CD4-positive, alpha-beta T cell (primary cell): ENCODE results near the gene WWOX. TPM values are rescaled to one million over a fixed set of nuclear protein-coding genes. Genes with fewer than 3 reads are reported as not detected.

Experiments used
- ATAC-seq: fragments of 200-7000 bp; cut with Tn5 transposase; one replicate; pipeline ENCODE4 v1.10.0; 2022; ENCODE audit warnings: mild to moderate bottlenecking; ENCODE audit not compliant: poor library complexity
- CTCF ChIA-PET: fragments of 350-600 bp; sonication (Branson Sonifier 250); formaldehyde crosslinking; loops from one replicate; lab custom pipeline; 2021; ENCODE audit warnings: antibody characterized with exemption, inconsistent platforms; lab: Charles Lee
- POLR2A ChIA-PET: fragments of 350-600 bp; sonication (Branson Sonifier 250); formaldehyde crosslinking; loops from one replicate; lab custom pipeline; 2021; ENCODE audit warnings: antibody characterized with exemption, inconsistent platforms; lab: Charles Lee
- DNase-seq, 14 experiments: peaks; one replicate each; pipeline ENCODE4 v3.0.0-alpha.2; 2013 to 2020; ENCODE audit warnings: mixed read lengths in 2 of 14
- H3K27ac ChIP-seq, 2 donors: one replicate each; pipeline versions ENCODE4 v1.5.1 to v1.7.0; 2013; ENCODE audit warnings: low read length in 2 of 2, low read depth in 1 of 2, mild to moderate bottlenecking in 1 of 2
- H3K27me3 ChIP-seq, 2 experiments: 1 replicate in 1 of 2; 2 replicates in 1 of 2; pipeline versions ENCODE4 v1.6.1 to v1.7.0; 2013; ENCODE audit warnings: low read length in 2 of 2, control low read depth in 1 of 2, mild to moderate bottlenecking in 1 of 2, moderate library complexity in 1 of 2; ENCODE audit not compliant: insufficient read depth in 2 of 2, control insufficient read depth in 1 of 2
- H3K36me3 ChIP-seq: one replicate; pipeline ENCODE4 v1.6.1; 2013; ENCODE audit warnings: low read length, control low read depth; ENCODE audit not compliant: insufficient read depth
- H3K4me1 ChIP-seq: one replicate; pipeline ENCODE4 v1.6.1; 2013; ENCODE audit warnings: low read length, control low read depth; ENCODE audit not compliant: insufficient read depth
- H3K4me3 ChIP-seq: one replicate; pipeline ENCODE4 v1.5.1; 2013; ENCODE audit warnings: mild to moderate bottlenecking, low read length, moderate library complexity
- H3K9me3 ChIP-seq, 2 experiments: 1 replicate in 1 of 2; 2 replicates in 1 of 2; pipeline versions ENCODE4 v1.6.1 to v1.7.0; 2013; ENCODE audit warnings: low read length in 2 of 2, mild to moderate bottlenecking in 2 of 2, control low read depth in 1 of 2, moderate library complexity in 1 of 2; ENCODE audit not compliant: control insufficient read depth in 1 of 2, insufficient read depth in 1 of 2
- H3K27ac Mint-ChIP-seq: one replicate; pipeline ENCODE4 v1.8.0; 2020; ENCODE audit warnings: mixed read lengths
- H3K27me3 Mint-ChIP-seq: one replicate; pipeline ENCODE4 v1.8.0; 2021; ENCODE audit warnings: mixed read lengths
- H3K36me3 Mint-ChIP-seq: one replicate; pipeline ENCODE4 v1.8.0; 2021; ENCODE audit warnings: low read depth, mixed read lengths
- H3K4me1 Mint-ChIP-seq: one replicate; pipeline ENCODE4 v1.8.0; 2021; ENCODE audit warnings: low read depth, mixed read lengths
- H3K4me3 Mint-ChIP-seq: one replicate; pipeline ENCODE4 v1.8.0; 2020; ENCODE audit warnings: mild to moderate bottlenecking, mixed read lengths
- H3K9me3 Mint-ChIP-seq: one replicate; pipeline ENCODE4 v1.8.0; 2020; ENCODE audit warnings: mixed read lengths
- CTCF ChIP-seq: fragments of 200-600 bp; IDR thresholded peaks from one replicate; pipeline ENCODE4 v1.8.0; 2022; ENCODE audit warnings: antibody characterized with exemption, mild to moderate bottlenecking
- intact Hi-C, 2 experiments: fragments of 100-400 bp; cut with DNase I in 1 of 2; cut with micrococcal nuclease in 1 of 2; formaldehyde crosslinking; loops; one replicate each; pipeline versions ENCODE4 v1.15.1 to v1.9.0; 2023 to 2025; cut with DNase I, micrococcal nuclease
- total RNA-seq, 174 experiments: library from RNA in 2 of 174; stranded (reverse) in 2 of 174; gene quantifications; one replicate each; pipeline ENCODE4 v1.2.3 and lab custom pipeline; 2021 to 2026

WWOX gene
- total RNA-seq, 2 experiments from 2014 or later: 19.3 to 21.7 TPM

DNA sequence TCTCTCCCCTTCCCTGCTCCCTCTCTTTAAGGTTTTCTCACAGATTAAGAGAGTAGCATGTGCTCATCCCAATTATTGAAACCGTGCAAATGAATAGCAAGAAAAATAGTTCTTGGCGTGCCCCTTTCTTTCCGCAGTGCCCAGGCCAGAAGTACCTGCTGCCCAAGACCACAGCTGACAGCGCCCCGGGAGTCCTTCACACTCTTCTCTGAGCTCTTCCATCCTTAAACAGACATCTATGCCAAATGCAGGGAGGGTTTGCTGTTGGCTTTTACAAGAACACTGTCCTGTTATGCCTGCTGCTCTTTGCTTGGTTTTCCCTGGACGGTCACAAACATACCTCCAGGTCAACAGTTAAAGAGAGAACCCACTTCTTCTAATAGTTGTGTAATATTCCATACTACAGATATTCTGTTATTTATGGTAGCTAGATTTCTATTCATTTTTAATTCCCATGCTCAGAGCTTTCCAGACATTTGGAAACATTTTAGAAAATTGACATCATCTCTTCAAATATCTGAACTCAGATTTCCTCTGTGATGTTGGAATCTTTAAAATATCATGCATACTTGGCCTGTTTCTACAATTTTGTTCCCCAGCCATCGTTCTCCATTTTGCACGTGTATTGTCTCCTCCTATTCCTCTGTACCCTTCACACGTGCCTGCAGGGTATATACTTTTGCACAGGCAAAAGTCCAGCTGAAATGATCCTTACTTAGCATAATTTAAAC lies 416.7 kb downstream of the WWOX start:
- Histone ChIP-seq H3K4me3 (no peak overlapping the region), H3K36me3 (no peaks in the 10 kb centered on the region), H3K27ac (no peak overlapping the region), H3K27me3 (no peaks in the 10 kb centered on the region), H3K4me1 (no peaks in the 10 kb centered on the region), H3K9me3 (no peaks in the 10 kb centered on the region)
- Mint-ChIP-seq H3K4me3 (no peak overlapping the region), H3K4me1 (no peaks in the 10 kb centered on the region), H3K27me3 (no peaks in the 10 kb centered on the region), H3K27ac (no peak overlapping the region), H3K36me3 (no peaks in the 10 kb centered on the region), H3K9me3 (no peaks in the 10 kb centered on the region)
- no peak for TF ChIP-seq CTCF
- ChIA-PET POLR2A (no interaction called here), CTCF (no interaction called here)
- ATAC-seq (no peak), DNase-seq (no peak)
- intact Hi-C loops: no loop called here

DNA sequence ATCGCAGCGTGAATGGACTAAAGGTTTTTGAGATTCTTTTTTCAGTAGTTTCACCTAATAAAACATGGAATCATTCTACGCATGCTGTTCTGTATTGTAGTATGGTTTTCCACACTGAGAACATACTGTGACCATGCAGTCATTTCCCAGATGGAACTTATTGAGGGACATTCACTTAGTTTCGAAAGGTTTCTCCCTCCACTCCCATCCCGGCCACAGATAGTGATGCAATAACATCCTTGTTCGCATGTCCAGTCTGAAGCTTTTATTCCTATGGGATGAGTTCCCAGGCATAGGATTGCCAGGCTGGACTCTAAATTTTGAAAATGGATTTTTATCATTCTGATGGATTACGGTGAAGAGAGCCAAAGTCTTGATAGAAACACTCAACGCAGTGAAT lies 420.4 kb downstream of the WWOX start:
- POLR2A ChIA-PET: no interaction called here
- Mint-ChIP-seq H3K27me3 (no peaks in the 10 kb centered on the region), H3K27ac (no peak overlapping the region), H3K9me3 (no peaks in the 10 kb centered on the region), H3K4me1 (no peaks in the 10 kb centered on the region), H3K4me3 (no peak overlapping the region), H3K36me3 (no peaks in the 10 kb centered on the region)
- TF ChIP-seq CTCF: no peak
- CTCF ChIA-PET: no interaction called here
- H3K4me1 ChIP-seq: no peaks in the 10 kb centered on the region
- no peaks in the 10 kb centered on the region for H3K27me3 ChIP-seq
- H3K27ac ChIP-seq: no peak overlapping the region
- ATAC-seq (no peak), DNase-seq (no peak)
- intact Hi-C loops: no loop called here
- H3K9me3 ChIP-seq: no peaks in the 10 kb centered on the region
- H3K36me3 ChIP-seq: no peaks in the 10 kb centered on the region
- no peak overlapping the region for H3K4me3 ChIP-seq

GRCh38 chr16:78520470-78520869 lies 421.0 kb downstream of the WWOX start:
- DNase-seq: no peak
- POLR2A ChIA-PET: no interaction called here
- H3K27ac Mint-ChIP-seq: no peak overlapping the region

More at GRCh38 chr16:78520470-78520869, 421.0 kb downstream of the WWOX start:
- Mint-ChIP-seq H3K4me1 (no peaks in the 10 kb centered on the region), H3K36me3 (no peaks in the 10 kb centered on the region), H3K4me3 (no peak overlapping the region), H3K27me3 (no peaks in the 10 kb centered on the region), H3K9me3 (no peaks in the 10 kb centered on the region)
- Histone ChIP-seq H3K9me3 (no peaks in the 10 kb centered on the region), H3K4me1 (no peaks in the 10 kb centered on the region), H3K4me3 (no peak overlapping the region), H3K27ac (no peak overlapping the region), H3K36me3 (no peaks in the 10 kb centered on the region), H3K27me3 (no peaks in the 10 kb centered on the region)
- CTCF ChIA-PET: no interaction called here
- intact Hi-C loops: no loop called here
- ATAC-seq: no peak
- no peak for TF ChIP-seq CTCF
